ENCODE data around the gene CTSD.

Gene CTSD

GRCh38 chr11:1719781-1720180 is 43.9 kb downstream of the CTSD start:
- DNase-seq, result no peak

DNA sequence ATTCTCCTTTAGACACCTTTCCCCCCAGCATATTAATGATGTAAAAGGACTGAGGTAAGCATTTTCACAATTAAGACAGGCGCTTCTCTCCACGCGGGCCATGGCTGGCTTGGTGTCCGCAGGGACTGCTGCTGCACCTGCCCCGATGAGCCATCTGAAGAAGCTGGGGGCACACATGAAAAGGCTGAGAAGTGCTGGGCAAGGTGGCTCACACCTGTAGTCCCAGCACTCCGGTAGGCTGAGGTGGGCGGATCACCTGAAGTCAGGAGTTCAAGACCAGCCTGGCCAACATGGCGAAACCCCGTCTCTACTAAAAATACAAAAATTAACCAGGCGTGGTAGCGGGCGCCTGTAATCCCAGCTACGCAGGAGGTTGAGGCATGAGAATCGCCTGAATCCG is 45.4 kb downstream of the CTSD start:
- DNase-seq, result no peak

DNA sequence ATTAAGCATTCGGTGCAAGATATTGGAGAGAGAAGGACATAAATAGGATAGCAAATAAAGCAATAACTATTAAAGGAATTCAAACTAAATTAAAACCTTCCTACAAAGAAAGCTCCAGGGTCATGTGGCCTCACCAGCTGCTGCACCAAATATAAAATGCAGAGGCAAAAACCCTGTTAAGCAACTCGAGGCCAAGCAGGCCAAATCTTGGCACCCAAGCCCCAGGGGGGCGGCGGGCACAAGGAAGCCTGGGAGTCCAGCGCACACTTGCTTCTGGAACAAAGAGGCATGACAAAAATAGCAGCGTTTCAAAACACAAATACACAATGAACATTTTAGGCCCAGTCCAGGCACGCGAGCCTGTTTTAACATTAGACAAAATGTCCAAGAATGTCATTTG is 46.0 kb downstream of the CTSD start:
- no peak for DNase-seq

DNA sequence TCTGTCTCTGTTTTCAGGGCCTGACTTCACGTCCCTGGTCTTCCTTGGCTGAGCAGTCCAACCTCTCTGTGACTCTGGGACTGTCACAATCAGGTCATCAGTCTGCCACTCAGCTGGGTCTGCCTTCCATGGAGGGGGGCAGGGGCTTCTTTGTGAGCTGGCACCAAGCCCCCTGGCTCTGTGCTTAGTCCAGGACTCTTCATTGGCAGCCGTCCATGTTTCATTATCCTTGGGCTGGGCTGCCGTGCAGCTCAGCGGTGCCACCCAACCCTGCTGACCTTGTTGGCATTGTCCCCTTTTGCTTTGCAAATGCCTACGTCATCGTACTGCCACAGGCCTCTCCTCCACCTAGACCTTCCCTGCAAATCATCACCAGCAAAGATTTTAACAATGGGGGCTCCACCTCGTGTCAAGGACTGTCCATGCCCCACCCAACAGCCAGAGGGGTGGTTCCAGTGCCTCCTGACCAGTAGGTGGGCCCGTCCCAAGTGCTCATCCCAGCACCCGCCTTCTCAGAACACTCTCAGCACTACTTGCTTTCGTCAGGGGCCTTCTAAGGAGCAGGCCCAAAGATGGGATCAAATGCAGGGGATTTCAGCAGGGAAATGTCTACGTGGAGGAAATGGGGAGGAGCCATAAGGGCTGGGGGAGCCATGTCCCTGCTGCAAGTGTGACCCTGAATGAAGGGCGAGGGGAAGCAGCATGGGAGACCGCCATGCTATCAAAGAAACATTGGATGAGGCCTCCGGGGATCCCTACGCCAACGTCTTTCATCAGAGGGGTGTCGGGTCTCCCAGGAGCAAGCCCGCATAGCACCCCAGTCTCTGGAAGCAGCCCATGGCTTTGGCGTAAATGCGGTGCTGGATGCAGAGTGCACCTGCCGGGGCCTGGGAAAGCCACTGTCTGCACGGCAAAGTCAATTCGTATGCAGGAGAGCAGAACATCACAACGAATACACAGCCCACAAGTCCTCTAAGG is 48.5 kb downstream of the CTSD start:
- DNase-seq, result no peak

GRCh38 chr11:1708716-1709115 is 55.0 kb downstream of the CTSD start:
- DNase-seq, result no peak

DNA sequence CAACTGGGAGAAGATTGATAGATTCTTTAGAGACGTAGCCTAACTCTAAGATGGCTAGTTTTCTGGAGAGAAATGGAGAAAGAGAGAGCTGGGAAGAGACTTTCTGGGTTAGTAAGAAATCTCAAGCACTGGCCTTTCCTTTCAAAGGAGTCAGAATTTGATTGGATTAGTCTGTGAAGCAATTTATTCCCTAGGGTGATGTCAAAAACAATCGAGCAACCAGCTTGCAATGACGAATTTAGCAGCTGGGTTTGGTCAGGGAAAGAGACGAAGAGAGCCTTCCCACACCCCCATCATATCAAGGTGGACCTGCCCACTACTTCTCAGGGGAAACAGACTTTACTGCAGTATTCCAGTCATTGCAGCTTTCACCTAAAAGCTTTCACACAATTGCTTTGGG is 56.0 kb downstream of the CTSD start:
- DNase-seq, result no peak

DNA sequence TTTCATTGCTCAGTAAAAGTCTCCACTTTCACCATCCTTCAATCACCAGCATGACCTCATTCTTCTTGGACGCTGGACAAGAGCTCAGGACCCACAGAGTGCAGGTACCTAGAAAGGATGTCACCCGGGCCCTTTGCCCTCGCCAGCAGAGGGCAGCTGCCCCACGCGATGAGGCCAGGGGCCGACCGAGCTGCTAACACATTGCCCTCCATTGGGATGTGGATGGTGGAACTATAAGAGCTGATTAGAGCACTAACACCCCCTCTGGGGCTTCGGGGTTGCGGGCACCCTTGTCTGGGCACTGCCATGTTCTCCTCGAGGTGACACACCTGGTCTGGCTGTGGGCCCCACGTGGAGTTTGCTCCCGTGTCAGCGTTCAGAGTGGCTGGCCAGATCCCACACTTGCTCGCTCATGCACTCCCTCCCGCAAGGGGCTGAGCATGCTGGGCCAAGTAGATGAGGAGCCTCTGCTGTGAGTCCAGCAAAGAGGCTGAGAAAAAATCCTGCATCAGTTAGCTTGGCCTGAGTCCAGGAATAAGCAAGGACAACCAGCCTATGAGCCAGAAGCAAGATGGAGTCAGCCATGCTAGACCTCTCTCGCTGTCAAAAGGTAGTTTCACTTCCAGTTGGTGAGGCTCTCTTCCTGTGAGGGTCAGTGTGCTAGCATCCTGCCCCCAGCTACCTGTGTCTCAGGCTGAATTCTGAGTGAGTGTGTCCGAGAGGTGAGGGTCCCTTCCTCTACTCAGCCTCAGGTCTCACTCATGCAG is 56.9 kb downstream of the CTSD start:
- no peak for DNase-seq

GRCh38 chr11:1705126-1706052 is 58.3 kb downstream of the CTSD start:
- no peak for DNase-seq

DNA sequence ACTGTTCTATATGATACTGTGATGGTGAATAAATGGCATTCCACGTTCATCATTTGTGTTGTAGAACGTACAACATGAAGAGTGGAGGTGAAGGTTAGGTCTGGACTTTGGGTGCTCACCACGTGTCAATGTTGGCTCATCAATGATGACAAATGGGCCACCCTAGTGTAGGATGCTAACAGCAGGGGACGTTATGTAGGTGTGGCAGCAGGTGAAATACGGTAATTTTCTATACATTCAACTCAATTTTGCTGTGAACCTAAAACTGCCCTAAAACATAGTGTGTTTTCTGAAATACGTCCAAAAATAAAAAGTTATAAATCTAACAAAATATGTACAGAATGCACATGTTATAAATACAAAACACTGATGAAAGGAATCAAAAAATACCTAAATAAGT is 60.6 kb downstream of the CTSD start:
- no peak for DNase-seq

All from activated gamma-delta T cell (primary cell).